Astrocyte (in vitro differentiated cells and primary cell): ENCODE data around the gene MBOAT2. TPM values are rescaled to one million over a fixed set of nuclear protein-coding genes. Genes with fewer than 3 reads are reported as not detected.

ENCODE experiments used
- DNase-seq: peaks from one replicate; pipeline ENCODE4 v3.0.0-alpha.2; 2010; ENCODE audit warnings: low read depth
- FAIRE-seq: peaks from 2 replicates; lab custom pipeline; 2011; peaks lifted over from hg19 to GRCh38; lab: Jason Lieb, UNC
- H2AFZ ChIP-seq: 2 replicates; pipeline ENCODE4 v1.6.0; 2012; ENCODE audit warnings: low read depth, low read length, inconsistent platforms
- H3K27ac ChIP-seq: 2 replicates; pipeline ENCODE4 v1.5.1; 2011; ENCODE audit warnings: low read depth, low read length, inconsistent platforms
- H3K27me3 ChIP-seq: 2 replicates; pipeline ENCODE4 v1.6.0; 2011; ENCODE audit warnings: low read length, inconsistent platforms; ENCODE audit not compliant: insufficient read depth
- H3K36me3 ChIP-seq: 2 replicates; pipeline ENCODE4 v1.5.1; 2011; ENCODE audit warnings: low read length, inconsistent platforms; ENCODE audit not compliant: insufficient read depth
- H3K4me1 ChIP-seq: 2 replicates; pipeline ENCODE4 v1.5.1; 2011; ENCODE audit warnings: low read length, inconsistent platforms; ENCODE audit not compliant: insufficient read depth
- H3K4me2 ChIP-seq: 2 replicates; pipeline ENCODE4 v1.6.0; 2012; ENCODE audit warnings: low read length, inconsistent platforms
- H3K4me3 ChIP-seq: 2 replicates; pipeline ENCODE4 v1.5.1; 2011; ENCODE audit warnings: low read depth, mild to moderate bottlenecking, low read length, inconsistent platforms; ENCODE audit not compliant: insufficient read depth
- H3K79me2 ChIP-seq: 2 replicates; pipeline ENCODE4 v1.6.0; 2012; ENCODE audit warnings: mild to moderate bottlenecking, low read length, inconsistent platforms; ENCODE audit not compliant: insufficient read depth
- H3K9ac ChIP-seq: 2 replicates; pipeline ENCODE4 v1.6.0; 2012; ENCODE audit warnings: mild to moderate bottlenecking, low read length, inconsistent platforms
- H3K9me3 ChIP-seq: 2 replicates; pipeline ENCODE4 v1.5.1; 2012; ENCODE audit warnings: low read depth, mild to moderate bottlenecking, low read length, inconsistent platforms; ENCODE audit not compliant: insufficient read depth
- H4K20me1 ChIP-seq: 2 replicates; pipeline ENCODE4 v1.6.0; 2012; ENCODE audit warnings: low read length, inconsistent platforms; ENCODE audit not compliant: insufficient read depth
- H3K27ac Mint-ChIP-seq: one replicate; pipeline ENCODE4 v1.8.0; 2021; ENCODE audit warnings: mild to moderate bottlenecking, mixed read lengths; ENCODE audit not compliant: unreplicated experiment
- H3K27me3 Mint-ChIP-seq: one replicate; pipeline ENCODE4 v1.8.0; 2021; ENCODE audit warnings: low read depth, mixed read lengths; ENCODE audit not compliant: unreplicated experiment
- H3K36me3 Mint-ChIP-seq: one replicate; pipeline ENCODE4 v1.8.0; 2021; ENCODE audit warnings: low read depth, mixed read lengths; ENCODE audit not compliant: unreplicated experiment
- H3K4me1 Mint-ChIP-seq: one replicate; pipeline ENCODE4 v1.8.0; 2021; ENCODE audit warnings: low read depth, mixed read lengths; ENCODE audit not compliant: unreplicated experiment
- H3K4me3 Mint-ChIP-seq: one replicate; pipeline ENCODE4 v1.8.0; 2021; ENCODE audit warnings: mild to moderate bottlenecking, moderate library complexity, mixed read lengths; ENCODE audit not compliant: unreplicated experiment
- H3K9me3 Mint-ChIP-seq: one replicate; pipeline ENCODE4 v1.8.0; 2021; ENCODE audit warnings: mild to moderate bottlenecking, mixed read lengths; ENCODE audit not compliant: unreplicated experiment
- EZH2 ChIP-seq: IDR thresholded peaks from 2 replicates; pipeline ENCODE4 v1.6.1; 2012; ENCODE audit warnings: mild to moderate bottlenecking, low read length, inconsistent platforms; ENCODE audit not compliant: insufficient read depth
- total RNA-seq: library from RNA; stranded (reverse); gene quantifications from 2 replicates; pipeline ENCODE4 v1.2.1, GENCODE V29; 2021
- TF ChIP-seq, protein P1 (sequence below): IDR thresholded peaks from 2 replicates; pipeline ENCODE4 v1.5.1; 2011; ENCODE audit warnings: low read depth, mild to moderate bottlenecking, inconsistent platforms, low read length, moderate library complexity; ENCODE audit not compliant: insufficient read depth

The MBOAT2 gene
- total RNA-seq, 1 donor from 2014 or later = 54.6 TPM

DNA sequence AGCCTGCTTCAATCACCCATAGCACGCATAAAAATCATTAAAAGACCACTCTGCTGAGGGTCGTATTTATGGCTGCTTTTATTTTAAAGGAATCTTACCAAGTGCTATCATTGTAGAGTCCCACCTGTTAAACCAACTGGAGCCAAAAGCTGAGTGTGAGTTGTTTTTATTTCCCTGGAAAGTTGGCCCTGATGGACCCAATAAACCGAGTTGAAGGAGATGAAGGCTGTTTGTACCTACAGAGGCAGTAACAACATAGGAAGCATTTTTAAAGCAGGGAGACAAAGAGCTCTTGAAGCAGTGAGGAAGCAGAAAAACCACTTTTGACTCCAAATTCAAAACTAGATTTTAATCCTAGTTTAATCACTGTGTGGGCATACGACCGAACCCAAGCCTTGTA, 6.4 kb downstream of the MBOAT2 start:
- no peak overlapping the region for H3K4me2 ChIP-seq
- no peak overlapping the region for H3K4me3 ChIP-seq
- peaks cover 33% of the 10 kb centered on the region for H3K4me1 Mint-ChIP-seq
- TF ChIP-seq EZH2 = no peak
- TF ChIP-seq, protein P1, sequence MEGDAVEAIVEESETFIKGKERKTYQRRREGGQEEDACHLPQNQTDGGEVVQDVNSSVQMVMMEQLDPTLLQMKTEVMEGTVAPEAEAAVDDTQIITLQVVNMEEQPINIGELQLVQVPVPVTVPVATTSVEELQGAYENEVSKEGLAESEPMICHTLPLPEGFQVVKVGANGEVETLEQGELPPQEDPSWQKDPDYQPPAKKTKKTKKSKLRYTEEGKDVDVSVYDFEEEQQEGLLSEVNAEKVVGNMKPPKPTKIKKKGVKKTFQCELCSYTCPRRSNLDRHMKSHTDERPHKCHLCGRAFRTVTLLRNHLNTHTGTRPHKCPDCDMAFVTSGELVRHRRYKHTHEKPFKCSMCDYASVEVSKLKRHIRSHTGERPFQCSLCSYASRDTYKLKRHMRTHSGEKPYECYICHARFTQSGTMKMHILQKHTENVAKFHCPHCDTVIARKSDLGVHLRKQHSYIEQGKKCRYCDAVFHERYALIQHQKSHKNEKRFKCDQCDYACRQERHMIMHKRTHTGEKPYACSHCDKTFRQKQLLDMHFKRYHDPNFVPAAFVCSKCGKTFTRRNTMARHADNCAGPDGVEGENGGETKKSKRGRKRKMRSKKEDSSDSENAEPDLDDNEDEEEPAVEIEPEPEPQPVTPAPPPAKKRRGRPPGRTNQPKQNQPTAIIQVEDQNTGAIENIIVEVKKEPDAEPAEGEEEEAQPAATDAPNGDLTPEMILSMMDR = no peak
- FAIRE-seq (no peak), DNase-seq (no peak)
- no peaks in the 10 kb centered on the region for H3K27me3 ChIP-seq
- H3K36me3 ChIP-seq = no peaks in the 10 kb centered on the region
- no peak overlapping the region for H3K27ac ChIP-seq
- H3K9me3 Mint-ChIP-seq = no peaks in the 10 kb centered on the region
- no peak overlapping the region for H3K4me3 Mint-ChIP-seq
- peaks cover 96% of the 10 kb centered on the region for H3K79me2 ChIP-seq
- peaks cover 67% of the 10 kb centered on the region for H4K20me1 ChIP-seq
- no peak overlapping the region for H3K9ac ChIP-seq
- H3K9me3 ChIP-seq = no peaks in the 10 kb centered on the region
- H2AFZ ChIP-seq = no peak overlapping the region
- no peaks in the 10 kb centered on the region for H3K36me3 Mint-ChIP-seq
- H3K27me3 Mint-ChIP-seq = no peaks in the 10 kb centered on the region
- H3K4me1 ChIP-seq = peaks cover 10% of the 10 kb centered on the region
- no peak overlapping the region for H3K27ac Mint-ChIP-seq

GRCh38 chr2:8996006-8996405, 7.5 kb downstream of the MBOAT2 start:
- Histone ChIP-seq H3K79me2 (peaks cover 95% of the 10 kb centered on the region), H3K9me3 (no peaks in the 10 kb centered on the region), H3K27me3 (no peaks in the 10 kb centered on the region), H3K9ac (no peak overlapping the region), H3K36me3 (no peaks in the 10 kb centered on the region), H3K27ac (no peak overlapping the region), H3K4me1 (no peaks in the 10 kb centered on the region), H4K20me1 (peaks cover 61% of the 10 kb centered on the region), H3K4me2 (no peak overlapping the region), H2AFZ (no peak overlapping the region), H3K4me3 (no peak overlapping the region)
- peaks cover 33% of the 10 kb centered on the region for H3K4me1 Mint-ChIP-seq
- H3K36me3 Mint-ChIP-seq = no peaks in the 10 kb centered on the region
- DNase-seq (no peak), FAIRE-seq (no peak)
- H3K27me3 Mint-ChIP-seq = no peaks in the 10 kb centered on the region
- no peak overlapping the region for H3K4me3 Mint-ChIP-seq
- TF ChIP-seq, protein P1 = no peak
- TF ChIP-seq EZH2 = no peak
- H3K27ac Mint-ChIP-seq = no peak overlapping the region
- no peaks in the 10 kb centered on the region for H3K9me3 Mint-ChIP-seq

DNA sequence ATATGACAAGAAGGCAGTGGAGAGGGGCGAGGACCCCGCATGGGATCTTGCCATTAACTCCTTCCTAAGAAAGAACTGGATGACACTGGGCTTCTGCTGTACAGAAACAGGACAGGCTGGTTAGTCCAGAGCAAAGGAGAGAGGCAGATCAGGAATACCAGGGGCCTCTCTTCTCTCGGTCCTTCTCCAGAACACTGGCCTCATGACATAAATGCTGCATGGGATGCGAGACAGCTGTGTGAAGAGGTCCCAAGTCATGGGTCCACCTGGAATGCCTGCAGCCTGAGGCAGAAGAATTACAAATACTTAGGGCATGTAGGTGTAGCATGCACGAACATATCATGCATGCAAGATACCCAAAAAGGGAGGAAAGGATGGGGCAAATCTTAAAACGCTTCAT, 9.1 kb downstream of the MBOAT2 start:
- TF ChIP-seq, protein P1 = no peak
- no peak for TF ChIP-seq EZH2
- Histone ChIP-seq H3K4me2 (no peak overlapping the region), H3K36me3 (no peaks in the 10 kb centered on the region), H3K27me3 (no peaks in the 10 kb centered on the region), H3K4me1 (no peaks in the 10 kb centered on the region), H4K20me1 (peaks cover 59% of the 10 kb centered on the region), H3K9me3 (no peaks in the 10 kb centered on the region), H3K27ac (no peak overlapping the region), H3K4me3 (no peak overlapping the region), H3K9ac (no peak overlapping the region), H3K79me2 (peaks cover 94% of the 10 kb centered on the region), H2AFZ (no peak overlapping the region)
- no peak for DNase-seq
- Mint-ChIP-seq H3K4me1 (peaks cover 32% of the 10 kb centered on the region), H3K27me3 (no peaks in the 10 kb centered on the region), H3K4me3 (no peak overlapping the region), H3K27ac (no peak overlapping the region), H3K36me3 (no peaks in the 10 kb centered on the region), H3K9me3 (no peaks in the 10 kb centered on the region)
- FAIRE-seq = no peak
